Rectal smooth muscle tissue (tissue), 1 donor: ENCODE results near the gene TMEM164.
"Not testable (repeated sequence)": the region's sequence is repeated elsewhere in the genome, so short reads cannot be mapped to it uniquely, and the experiment has no call there.

Experiments used
- H3K27ac ChIP-seq: one replicate; pipeline ENCODE4 v1.7.0; 2013; ENCODE audit warnings: low read depth, low read length, inconsistent platforms
- H3K27me3 ChIP-seq: one replicate; pipeline ENCODE4 v1.7.0; 2013; ENCODE audit warnings: low read length; ENCODE audit not compliant: control insufficient read depth, insufficient read depth
- H3K36me3 ChIP-seq: one replicate; pipeline ENCODE4 v1.7.0; 2013; ENCODE audit warnings: low read length; ENCODE audit not compliant: control insufficient read depth, insufficient read depth
- H3K4me1 ChIP-seq: one replicate; pipeline ENCODE4 v1.7.0; 2013; ENCODE audit warnings: low read length; ENCODE audit not compliant: control insufficient read depth, insufficient read depth
- H3K4me3 ChIP-seq: one replicate; pipeline ENCODE4 v1.7.0; 2013; ENCODE audit warnings: low read length
- H3K9ac ChIP-seq: one replicate; pipeline ENCODE4 v1.7.0; 2013; ENCODE audit warnings: low read length

TMEM164 gene

GRCh38 chrX:110136136-110136535, 133.2 kb downstream of the TMEM164 start:
- Histone ChIP-seq H3K36me3 (no peaks in the 10 kb centered on the region), H3K27me3 (no peaks in the 10 kb centered on the region), H3K9ac (no peak overlapping the region), H3K4me3 (no peak overlapping the region), H3K27ac (no peak overlapping the region), H3K4me1 (no peaks in the 10 kb centered on the region)

GRCh38 chrX:110138557-110138956, 135.6 kb downstream of the TMEM164 start:
- Histone ChIP-seq H3K27me3 (no peaks in the 10 kb centered on the region), H3K9ac (no peak overlapping the region), H3K4me1 (no peaks in the 10 kb centered on the region), H3K36me3 (no peaks in the 10 kb centered on the region), H3K4me3 (no peak overlapping the region), H3K27ac (no peak overlapping the region)

- no peaks in the 10 kb centered on the region for H3K36me3 ChIP-seq
- H3K27me3 ChIP-seq, result no peaks in the 10 kb centered on the region
- H3K4me1 ChIP-seq, result no peaks in the 10 kb centered on the region
- no peak overlapping the region for H3K9ac ChIP-seq
- H3K27ac ChIP-seq, result no peak overlapping the region
- no peak overlapping the region for H3K4me3 ChIP-seq
Measured at GRCh38 chrX:110139172-110139571, 136.3 kb downstream of the TMEM164 start.

GRCh38 chrX:110142096-110142495, 139.2 kb downstream of the TMEM164 start:
- H3K4me1 ChIP-seq, result no peaks in the 10 kb centered on the region
- H3K4me3 ChIP-seq, result no peak overlapping the region
- H3K27me3 ChIP-seq, result no peaks in the 10 kb centered on the region
- no peak overlapping the region for H3K27ac ChIP-seq
- no peak overlapping the region for H3K9ac ChIP-seq
- no peaks in the 10 kb centered on the region for H3K36me3 ChIP-seq

- H3K4me3 ChIP-seq, result no peak overlapping the region
- H3K4me1 ChIP-seq, result no peaks in the 10 kb centered on the region
- no peak overlapping the region for H3K27ac ChIP-seq
- H3K9ac ChIP-seq, result no peak overlapping the region
- no peaks in the 10 kb centered on the region for H3K36me3 ChIP-seq
- H3K27me3 ChIP-seq, result no peaks in the 10 kb centered on the region
Measured at GRCh38 chrX:110143454-110144210, 140.7 kb downstream of the TMEM164 start.

GRCh38 chrX:110145311-110145710, 142.4 kb downstream of the TMEM164 start:
- no peak overlapping the region for H3K9ac ChIP-seq
- H3K27me3 ChIP-seq, result no peaks in the 10 kb centered on the region
- H3K4me3 ChIP-seq, result no peak overlapping the region
- no peak overlapping the region for H3K27ac ChIP-seq
- no peaks in the 10 kb centered on the region for H3K4me1 ChIP-seq
- H3K36me3 ChIP-seq, result no peaks in the 10 kb centered on the region

- no peak overlapping the region for H3K9ac ChIP-seq
- H3K36me3 ChIP-seq, result no peaks in the 10 kb centered on the region
- no peaks in the 10 kb centered on the region for H3K27me3 ChIP-seq
- H3K4me1 ChIP-seq, result no peaks in the 10 kb centered on the region
- H3K27ac ChIP-seq, result no peak overlapping the region
- no peak overlapping the region for H3K4me3 ChIP-seq
Measured at GRCh38 chrX:110145854-110146253, 142.9 kb downstream of the TMEM164 start.

GRCh38 chrX:110146521-110146920, 143.6 kb downstream of the TMEM164 start:
- Histone ChIP-seq H3K36me3 (no peaks in the 10 kb centered on the region), H3K4me1 (no peaks in the 10 kb centered on the region), H3K27ac (no peak overlapping the region), H3K9ac (no peak overlapping the region), H3K4me3 (no peak overlapping the region), H3K27me3 (no peaks in the 10 kb centered on the region)

GRCh38 chrX:110153244-110153643, 150.3 kb downstream of the TMEM164 start:
- Histone ChIP-seq H3K9ac (no peak overlapping the region), H3K4me1 (no peaks in the 10 kb centered on the region), H3K36me3 (no peaks in the 10 kb centered on the region), H3K27me3 (no peaks in the 10 kb centered on the region), H3K27ac (no peak overlapping the region), H3K4me3 (no peak overlapping the region)

GRCh38 chrX:110153896-110154295, 151.0 kb downstream of the TMEM164 start:
- Histone ChIP-seq H3K4me1 (no peaks in the 10 kb centered on the region), H3K9ac (no peak overlapping the region), H3K36me3 (no peaks in the 10 kb centered on the region), H3K4me3 (no peak overlapping the region), H3K27me3 (no peaks in the 10 kb centered on the region), H3K27ac (no peak overlapping the region)

GRCh38 chrX:110154328-110154727, 151.4 kb downstream of the TMEM164 start:
- H3K36me3 ChIP-seq, H3K4me1 ChIP-seq: not testable (repeated sequence)

GRCh38 chrX:110155759-110156158, 152.8 kb downstream of the TMEM164 start:
- no peaks in the 10 kb centered on the region for H3K36me3 ChIP-seq
- no peak overlapping the region for H3K9ac ChIP-seq
- no peaks in the 10 kb centered on the region for H3K4me1 ChIP-seq
- no peak overlapping the region for H3K4me3 ChIP-seq
- no peak overlapping the region for H3K27ac ChIP-seq
- no peaks in the 10 kb centered on the region for H3K27me3 ChIP-seq

More at GRCh38 chrX:110154328-110154727, 151.4 kb downstream of the TMEM164 start:
- H3K27me3 ChIP-seq, H3K27ac ChIP-seq, H3K4me3 ChIP-seq, H3K9ac ChIP-seq: not testable (repeated sequence)

- Histone ChIP-seq H3K27me3 (no peaks in the 10 kb centered on the region), H3K4me3 (no peak overlapping the region), H3K36me3 (no peaks in the 10 kb centered on the region), H3K27ac (no peak overlapping the region), H3K4me1 (no peaks in the 10 kb centered on the region), H3K9ac (no peak overlapping the region)
Measured at GRCh38 chrX:110156167-110156754, 153.3 kb downstream of the TMEM164 start.
